ENCODE data around the gene WDR81.

The WDR81 gene

GRCh38 chr17:1744551-1745512 lies 20.3 kb downstream of the WDR81 start:
- no peak for DNase-seq (ENCODE audit: low read depth, low spot score)
- no peak overlapping the region for H3K4me3 ChIP-seq (ENCODE audit: low read depth, low read length)
- in situ Hi-C loops (cut with HindIII; ENCODE audit: low sequenced_read_pairs): no loop called here
- no peak for TF ChIP-seq CTCF (IDR thresholded peaks at IDR 0.05; ENCODE audit: low read depth, low read length)

GRCh38 chr17:1745513-1746020 lies 21.1 kb downstream of the WDR81 start:
- DNase-seq (ENCODE audit: low read depth, low spot score): no peak
- H3K4me3 ChIP-seq (ENCODE audit: low read depth, low read length): no peak overlapping the region
- in situ Hi-C loops (cut with HindIII; ENCODE audit: low sequenced_read_pairs): no loop called here
- no peak for TF ChIP-seq CTCF (IDR thresholded peaks at IDR 0.05; ENCODE audit: low read depth, low read length)

- no peak for DNase-seq (ENCODE audit: low read depth, low spot score)
- in situ Hi-C loops (cut with HindIII; ENCODE audit: low sequenced_read_pairs): no loop called here
- TF ChIP-seq CTCF (IDR thresholded peaks at IDR 0.05; ENCODE audit: low read depth, low read length): no peak
- H3K4me3 ChIP-seq (ENCODE audit: low read depth, low read length): no peak overlapping the region
Observed at GRCh38 chr17:1746975-1747543, 22.6 kb downstream of the WDR81 start.

- TF ChIP-seq CTCF (IDR thresholded peaks at IDR 0.05; ENCODE audit: low read depth, low read length): no peak
- DNase-seq (ENCODE audit: low read depth, low spot score): no peak
- H3K4me3 ChIP-seq (ENCODE audit: low read depth, low read length): no peak overlapping the region
- in situ Hi-C loops (cut with HindIII; ENCODE audit: low sequenced_read_pairs): no loop called here
Observed at GRCh38 chr17:1750628-1751027, 26.1 kb downstream of the WDR81 start.

GRCh38 chr17:1752425-1753262 lies 28.1 kb downstream of the WDR81 start:
- H3K4me3 ChIP-seq (ENCODE audit: low read depth, low read length): no peak overlapping the region
- in situ Hi-C loops (cut with HindIII; ENCODE audit: low sequenced_read_pairs): no loop called here
- no peak for TF ChIP-seq CTCF (IDR thresholded peaks at IDR 0.05; ENCODE audit: low read depth, low read length)
- no peak for DNase-seq (ENCODE audit: low read depth, low spot score)

GRCh38 chr17:1753767-1754429 lies 29.4 kb downstream of the WDR81 start:
- no peak for TF ChIP-seq CTCF (IDR thresholded peaks at IDR 0.05; ENCODE audit: low read depth, low read length)

More at GRCh38 chr17:1753767-1754429, 29.4 kb downstream of the WDR81 start:
- no peak overlapping the region for H3K4me3 ChIP-seq (ENCODE audit: low read depth, low read length)
- no peak for DNase-seq (ENCODE audit: low read depth, low spot score)
- in situ Hi-C loops (cut with HindIII; ENCODE audit: low sequenced_read_pairs): no loop called here

Measured in astrocyte of the spinal cord (primary cell).